Amygdala (tissue), 56 donors: ENCODE data around the gene VPS13D.

Experiments
- DNase-seq, 56 donors: peaks; one replicate each; lab custom pipeline; 2025; lab: John Stamatoyannopoulos, UW

Gene VPS13D

DNA sequence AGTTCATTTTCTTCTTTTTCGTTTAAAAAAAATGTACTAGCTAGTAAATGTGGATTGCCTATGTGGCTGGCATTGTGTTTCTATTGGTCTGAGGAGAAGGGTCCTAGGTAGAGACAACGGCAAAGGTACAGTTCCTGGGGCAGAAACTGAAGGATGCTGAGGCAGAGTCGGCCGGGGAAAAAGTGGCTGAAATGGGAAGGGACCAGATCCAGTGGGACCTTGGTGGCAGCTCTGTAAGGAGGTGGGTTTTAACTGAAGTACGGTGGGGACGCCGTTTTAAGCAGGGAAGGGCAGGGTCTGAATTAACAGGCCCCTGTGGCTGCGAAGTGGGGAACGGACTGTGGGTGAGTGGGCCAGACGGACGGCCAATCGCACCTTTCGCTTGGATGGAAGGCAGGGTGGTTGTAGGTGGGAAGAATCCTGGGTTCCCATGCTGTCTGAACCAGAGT is 420 bp upstream of the VPS13D start:
- DNase-seq, result peak in 1 of 56 donors; percentile 54

DNA sequence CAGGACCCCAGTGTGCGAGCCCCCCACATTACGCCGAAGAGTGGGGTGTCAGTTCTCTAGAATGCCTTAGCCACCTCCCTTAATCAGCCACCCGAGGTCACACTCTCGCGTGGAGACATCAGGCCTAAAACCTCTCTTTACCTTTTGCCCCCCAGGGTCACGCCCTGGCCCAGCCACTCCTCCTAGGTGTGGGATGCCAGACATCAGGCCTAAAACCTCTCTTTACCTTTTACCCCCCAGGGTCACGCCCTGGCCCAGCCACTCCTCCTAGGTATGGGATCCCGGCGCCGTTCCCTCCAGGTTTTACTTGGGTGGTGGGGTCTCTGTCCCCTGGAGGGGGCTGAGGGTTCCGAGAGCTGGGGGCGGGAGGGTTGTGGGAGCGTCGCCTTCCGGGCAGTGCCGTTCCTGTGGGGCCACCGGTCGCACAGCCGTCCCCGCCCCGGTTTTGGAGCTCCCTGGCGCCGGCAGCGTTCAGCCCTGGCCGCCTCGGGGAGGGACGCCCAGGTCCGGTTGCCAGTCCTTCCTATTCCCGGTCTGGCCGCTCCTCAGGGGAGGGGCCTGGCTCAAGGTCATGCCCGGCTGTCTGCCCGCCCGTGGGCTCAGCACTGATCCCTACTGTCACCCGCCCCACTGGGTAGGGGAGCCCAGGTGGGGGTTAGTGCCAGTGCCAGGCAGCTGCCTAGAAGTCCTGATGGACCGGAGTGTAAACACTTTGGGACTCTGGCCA is 882 bp downstream of the VPS13D start:
- DNase-seq, result peak in 29 of 56 donors; percentile 2 to 64 (median 14)

DNA sequence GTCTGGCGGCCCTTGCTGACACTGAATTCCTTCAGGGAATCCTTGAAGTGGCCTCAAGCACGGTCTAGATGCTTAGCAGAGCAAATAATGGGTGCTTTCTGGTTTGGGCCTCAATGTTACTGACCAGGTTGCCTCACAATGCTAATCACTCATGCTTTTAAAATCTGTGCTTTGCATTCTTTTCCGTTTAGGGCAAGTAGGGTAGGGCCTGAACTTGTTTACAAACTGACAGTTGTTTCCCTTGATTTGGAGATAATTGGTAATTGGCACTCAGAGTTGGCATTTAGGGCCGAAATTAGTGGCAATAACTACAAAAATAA is 1.4 kb downstream of the VPS13D start:
- DNase-seq, result no peak

DNA sequence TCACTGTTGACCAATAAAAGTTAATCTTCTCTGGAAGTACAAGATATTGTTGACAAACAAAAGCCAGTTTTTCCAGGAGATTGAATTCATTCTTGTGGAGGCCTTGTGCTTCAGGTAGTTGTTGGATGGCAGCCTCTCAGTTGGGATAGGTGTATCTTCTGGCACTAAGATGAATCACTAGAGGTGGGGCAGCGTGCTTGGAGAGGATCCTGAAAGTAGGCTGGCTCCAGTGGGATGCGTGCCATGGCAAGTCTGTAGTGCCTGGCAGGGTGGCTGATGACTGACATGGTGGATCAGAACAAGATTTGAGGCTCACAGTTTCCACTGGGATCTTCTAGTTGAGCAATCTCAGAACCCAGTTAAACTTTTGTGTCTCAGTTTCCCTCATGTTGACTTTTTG is 2.4 kb downstream of the VPS13D start:
- peak in 1 of 56 donors; percentile 0 for DNase-seq

DNA sequence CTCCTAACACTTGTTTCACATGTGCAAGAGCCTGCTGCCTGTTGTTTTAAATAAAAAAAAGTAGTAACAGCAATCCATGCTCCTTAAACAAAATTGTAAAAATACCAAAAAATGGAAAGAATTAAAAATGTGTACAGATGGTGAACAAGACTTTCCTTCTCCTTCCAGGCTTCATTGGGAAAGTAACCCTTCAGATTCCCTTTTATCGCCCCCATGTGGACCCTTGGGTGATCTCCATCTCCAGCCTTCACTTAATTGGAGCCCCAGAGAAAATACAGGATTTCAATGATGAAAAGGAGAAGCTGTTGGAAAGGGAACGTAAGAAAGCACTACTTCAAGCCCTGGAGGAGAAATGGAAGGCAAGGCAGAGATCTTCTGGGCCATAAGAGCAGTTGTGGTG is 14.2 kb downstream of the VPS13D start:
- DNase-seq, result no peak

DNA sequence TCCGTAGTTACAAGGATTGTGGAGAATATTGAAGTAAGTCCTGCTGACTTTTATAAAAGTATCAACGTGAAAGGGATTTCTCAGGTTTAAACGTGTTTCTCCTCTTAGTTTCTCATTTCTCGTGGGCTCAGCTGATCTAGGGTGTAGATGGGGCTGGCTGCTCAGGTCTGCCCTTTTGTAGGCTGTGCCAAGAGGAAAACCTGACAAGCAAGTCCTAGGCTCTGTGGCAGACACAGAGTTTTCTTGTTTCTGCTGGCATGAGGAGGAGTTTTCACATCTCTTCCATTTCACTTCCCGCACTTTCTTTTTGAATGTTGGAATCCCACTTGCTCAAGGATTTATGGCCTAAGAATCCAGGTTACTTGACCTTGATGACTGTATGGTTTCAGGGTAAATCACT is 14.8 kb downstream of the VPS13D start:
- no peak for DNase-seq

DNA sequence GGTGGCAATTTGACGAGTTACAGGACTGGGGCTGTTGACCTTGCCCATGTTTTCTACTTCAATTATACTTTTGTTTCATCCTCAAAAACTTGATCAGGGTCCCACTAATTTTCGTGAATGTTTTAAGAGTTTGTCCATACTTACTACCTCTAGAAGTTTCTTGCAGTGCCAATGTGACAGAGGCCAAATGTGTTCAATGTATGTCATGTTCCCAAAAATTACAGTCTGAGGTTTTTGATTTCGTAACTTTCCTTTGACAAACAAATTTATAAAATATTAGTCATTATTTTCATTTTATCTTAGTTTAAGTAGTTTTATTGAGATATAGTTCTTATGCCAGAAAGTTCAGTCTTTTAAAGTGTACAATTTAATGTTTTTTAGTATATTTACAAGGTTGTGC is 15.3 kb downstream of the VPS13D start:
- DNase-seq, result no peak

DNA sequence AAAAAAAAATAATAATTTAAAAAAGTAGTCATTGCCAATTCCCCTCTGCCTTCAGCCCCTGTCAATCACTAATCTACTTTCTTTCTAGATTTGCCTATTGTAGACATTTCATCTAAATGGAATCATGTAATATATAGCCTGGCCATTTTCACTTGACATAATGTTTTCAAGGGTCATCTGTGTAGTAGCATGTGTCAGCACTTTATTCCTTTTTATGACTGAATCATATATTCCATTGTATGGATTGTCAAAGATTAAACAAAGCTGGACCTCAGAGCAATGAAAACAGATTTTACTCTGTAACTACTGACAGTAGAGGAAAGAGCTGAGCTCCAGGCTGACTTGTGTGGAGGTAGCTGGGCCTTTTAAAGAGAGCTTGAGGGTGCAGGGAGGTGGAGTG is 15.9 kb downstream of the VPS13D start:
- no peak for DNase-seq

DNA sequence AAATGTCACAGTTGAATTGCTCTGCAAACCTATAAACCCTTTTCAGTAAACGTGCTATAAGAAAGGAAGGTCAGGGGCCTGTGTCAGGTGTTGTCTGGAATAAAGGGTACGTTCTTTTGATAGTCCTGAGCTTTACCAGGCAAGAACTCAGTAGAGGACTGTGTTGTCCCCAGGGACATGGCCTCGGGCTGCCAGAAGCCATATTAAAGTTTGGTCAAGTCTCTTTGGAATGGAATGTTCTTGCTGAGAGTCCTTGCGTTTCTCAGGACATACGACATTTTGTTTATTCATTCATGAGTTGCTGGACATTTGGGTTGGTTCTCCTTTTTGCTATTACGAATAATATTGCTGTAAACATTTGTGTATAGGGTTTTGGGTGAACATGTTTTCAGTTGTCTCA is 16.8 kb downstream of the VPS13D start:
- no peak for DNase-seq

DNA sequence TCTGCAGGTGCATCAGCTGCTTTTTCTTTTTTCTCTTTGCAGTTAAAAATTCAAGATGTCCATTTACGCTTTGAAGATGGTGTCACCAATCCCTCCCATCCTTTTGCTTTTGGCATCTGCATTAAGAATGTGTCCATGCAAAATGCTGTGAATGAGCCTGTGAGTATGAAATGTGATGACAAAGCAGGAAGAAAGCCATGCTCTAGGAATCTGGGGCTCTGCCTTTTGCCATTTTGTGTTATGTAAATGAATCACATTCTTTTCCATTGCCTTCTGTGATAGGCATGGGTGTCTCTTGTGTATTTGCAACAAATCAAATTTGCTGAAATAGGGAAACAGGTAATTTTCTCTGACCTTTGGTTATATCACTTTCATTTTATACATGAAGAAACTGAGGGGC is 19.4 kb downstream of the VPS13D start:
- DNase-seq, result no peak

DNA sequence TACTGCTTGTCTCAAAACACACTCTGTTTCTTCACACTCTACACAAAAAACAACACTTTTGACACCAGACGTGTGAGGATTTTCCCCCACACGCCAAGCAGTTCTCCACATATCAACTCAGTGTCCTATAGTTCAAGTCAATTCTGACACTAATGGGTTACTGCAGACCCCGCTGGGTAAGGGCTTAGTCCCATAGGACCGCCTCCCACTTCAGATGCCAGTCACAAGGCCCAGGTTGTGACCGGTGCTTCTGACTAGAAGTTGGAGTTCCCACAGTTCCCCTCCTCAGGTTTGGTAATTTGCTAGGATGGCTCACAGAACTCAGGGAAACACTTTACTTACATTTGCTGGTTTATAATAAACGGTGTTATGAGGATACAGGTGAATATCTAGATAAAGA is 19.9 kb downstream of the VPS13D start:
- DNase-seq, result no peak

DNA sequence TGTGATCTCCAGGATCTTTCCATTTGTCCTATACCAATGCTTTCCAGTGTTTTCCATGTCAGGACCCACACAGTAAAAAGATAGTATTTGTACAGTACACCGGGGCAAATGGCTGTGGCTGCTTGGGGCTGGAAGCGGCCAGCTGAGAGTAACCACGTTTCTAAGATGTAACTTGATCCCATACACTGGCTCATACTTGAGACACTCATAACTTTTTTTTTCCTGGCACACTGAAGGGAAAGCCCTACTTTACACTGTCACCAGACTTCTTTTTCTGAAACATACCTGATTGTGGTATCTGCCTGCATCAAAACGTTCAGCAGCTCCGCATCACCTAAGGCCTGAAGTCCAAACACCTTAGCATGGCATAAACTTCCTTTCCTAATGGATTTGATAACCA is 21.6 kb downstream of the VPS13D start:
- DNase-seq, result no peak

DNA sequence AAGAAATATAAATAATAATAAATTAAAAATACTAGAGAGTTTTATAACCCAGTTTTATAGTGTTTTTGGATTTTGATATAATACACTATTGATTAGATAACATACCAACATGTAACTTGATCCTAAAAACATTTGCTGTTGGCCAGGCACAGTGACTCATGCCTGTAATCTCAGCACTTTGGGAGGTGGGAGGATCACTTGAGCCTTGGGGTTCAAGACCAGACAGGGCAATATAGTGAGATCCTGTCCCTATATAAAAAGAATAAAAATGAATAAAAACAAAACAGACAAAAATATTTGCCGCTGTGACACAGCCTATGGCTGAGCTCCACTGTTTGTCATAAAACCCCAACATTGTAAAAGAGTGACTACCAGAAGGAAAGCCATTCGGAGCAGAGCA is 26.1 kb downstream of the VPS13D start:
- no peak for DNase-seq

DNA sequence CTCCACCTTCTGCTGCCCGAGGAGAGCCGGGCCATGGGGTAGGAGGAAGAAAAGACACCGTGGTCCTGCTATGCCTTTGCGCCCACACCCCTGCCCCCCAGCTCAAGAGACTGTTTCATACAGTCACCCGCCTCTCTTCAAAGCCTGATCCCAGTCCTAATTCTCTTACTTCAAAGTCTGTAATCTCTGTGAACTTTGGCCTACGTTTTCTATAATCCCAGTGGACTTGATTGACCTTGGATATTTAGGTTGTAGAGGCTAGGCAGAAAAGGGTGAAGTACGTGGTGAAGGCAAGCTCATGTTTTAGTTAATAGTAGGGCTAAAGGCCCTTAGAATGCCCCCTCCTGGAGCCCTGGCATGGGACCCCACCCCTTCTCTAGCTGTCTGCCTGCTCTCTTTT is 28.4 kb downstream of the VPS13D start:
- no peak for DNase-seq

DNA sequence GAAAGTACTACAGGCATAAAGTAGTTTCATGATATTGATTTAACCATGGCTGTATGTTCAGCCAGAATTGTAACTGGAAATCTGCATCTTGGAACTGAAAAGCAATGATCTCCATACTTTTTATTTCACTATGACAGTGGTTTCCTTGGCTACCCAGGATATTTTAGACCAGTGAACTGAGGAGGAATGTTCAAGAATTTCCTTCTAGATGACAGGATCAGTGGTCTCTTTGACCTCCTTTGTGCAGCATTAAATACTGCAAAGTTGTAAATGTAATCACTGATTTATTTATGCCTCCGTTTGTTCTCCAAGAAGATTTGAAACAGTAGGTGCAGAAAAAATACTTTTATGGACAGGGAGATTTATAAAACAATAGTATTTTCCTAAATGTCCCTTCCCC is 39.5 kb downstream of the VPS13D start:
- DNase-seq, result no peak

DNA sequence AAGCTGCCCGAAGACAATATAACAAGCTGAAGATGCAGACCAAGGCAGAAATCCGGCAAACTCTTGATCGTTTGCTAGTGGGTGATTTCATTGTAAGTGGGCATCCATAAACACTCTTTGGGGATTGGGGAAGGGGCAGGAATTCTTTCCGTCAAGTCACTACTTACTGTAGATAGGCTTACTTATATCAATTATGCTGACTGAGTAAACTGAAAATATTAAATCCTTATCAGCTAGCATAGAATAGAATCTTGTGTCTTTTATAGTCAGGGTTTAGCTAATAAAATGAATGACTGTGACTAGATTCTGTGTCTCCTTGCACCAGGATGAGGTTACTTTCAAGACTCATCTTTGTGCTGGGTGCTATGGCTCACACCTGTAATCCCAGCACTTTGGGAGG is 41.2 kb downstream of the VPS13D start:
- DNase-seq, result no peak

DNA sequence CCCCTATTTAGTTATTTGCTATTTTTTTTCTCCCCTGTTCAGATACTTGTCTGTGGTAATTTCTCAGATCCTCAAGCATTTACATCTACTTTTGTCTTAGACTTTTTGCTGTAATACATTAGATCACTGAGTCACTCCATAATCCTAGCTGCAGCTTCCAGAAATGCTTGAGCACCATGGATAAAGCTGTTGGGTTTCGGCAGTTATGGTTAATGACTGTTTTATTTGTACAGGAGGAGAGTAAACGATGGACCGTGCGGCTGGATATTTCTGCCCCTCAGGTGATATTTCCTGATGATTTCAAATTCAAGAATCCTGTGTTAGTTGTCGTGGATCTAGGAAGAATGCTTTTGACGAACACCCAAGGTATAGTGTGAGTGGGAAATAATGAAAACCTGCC is 42.9 kb downstream of the VPS13D start:
- no peak for DNase-seq

DNA sequence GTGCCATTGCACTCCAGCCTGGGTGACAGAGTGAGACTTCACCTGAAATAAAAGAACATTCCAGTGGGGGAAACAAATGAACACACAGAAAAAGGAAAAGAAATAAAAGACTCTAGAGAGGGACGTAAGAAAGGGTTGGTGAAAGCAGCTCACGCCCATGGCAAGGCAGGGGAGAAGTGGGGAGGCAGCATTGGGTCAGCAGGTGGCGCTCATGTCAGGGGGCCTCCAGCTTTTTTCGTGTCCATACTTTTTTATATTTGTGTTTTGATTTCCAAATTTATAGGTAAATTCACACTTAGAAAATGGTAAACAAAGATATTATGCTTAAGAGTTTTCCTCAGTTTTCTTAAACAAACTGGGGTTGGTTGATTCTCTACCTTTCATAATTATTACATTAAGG is 45.5 kb downstream of the VPS13D start:
- DNase-seq, result peak in 1 of 56 donors; percentile 4

DNA sequence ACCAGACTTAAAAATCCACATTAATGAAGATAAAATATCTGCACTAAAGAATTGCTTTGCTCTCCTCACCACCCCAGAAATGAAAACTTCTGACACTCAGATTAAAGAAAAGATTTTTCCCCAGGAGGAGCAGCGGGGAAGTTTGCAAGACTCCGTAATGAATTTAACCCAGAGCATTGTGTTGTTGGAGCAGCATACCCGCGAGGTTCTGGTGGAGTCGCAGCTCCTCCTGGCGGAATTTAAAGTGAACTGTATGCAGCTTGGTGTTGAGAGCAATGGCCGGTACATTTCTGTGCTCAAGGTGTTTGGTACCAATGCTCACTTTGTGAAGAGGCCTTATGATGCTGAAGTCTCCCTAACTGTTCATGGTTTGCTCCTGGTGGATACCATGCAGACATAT is 46.4 kb downstream of the VPS13D start:
- DNase-seq, result no peak

DNA sequence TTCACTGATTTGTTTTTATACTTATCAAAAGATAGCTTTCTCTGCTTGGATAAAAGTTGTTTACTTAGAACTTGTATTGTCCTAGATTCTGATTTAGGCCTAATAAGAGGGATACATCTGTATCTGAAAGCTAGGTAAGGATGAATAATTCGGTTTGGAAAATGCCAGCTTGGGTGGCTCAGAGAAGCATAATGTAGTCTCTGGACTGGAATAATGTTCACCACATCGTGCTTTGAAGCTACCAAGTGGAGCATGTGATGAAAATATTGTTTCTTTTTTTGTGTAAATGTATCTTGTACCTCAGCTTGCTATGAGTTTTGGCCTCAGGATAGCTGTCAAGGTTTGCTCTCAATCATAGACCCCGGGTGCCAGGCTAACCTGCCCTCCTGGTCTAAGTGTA is 49.2 kb downstream of the VPS13D start:
- DNase-seq, result no peak

DNA sequence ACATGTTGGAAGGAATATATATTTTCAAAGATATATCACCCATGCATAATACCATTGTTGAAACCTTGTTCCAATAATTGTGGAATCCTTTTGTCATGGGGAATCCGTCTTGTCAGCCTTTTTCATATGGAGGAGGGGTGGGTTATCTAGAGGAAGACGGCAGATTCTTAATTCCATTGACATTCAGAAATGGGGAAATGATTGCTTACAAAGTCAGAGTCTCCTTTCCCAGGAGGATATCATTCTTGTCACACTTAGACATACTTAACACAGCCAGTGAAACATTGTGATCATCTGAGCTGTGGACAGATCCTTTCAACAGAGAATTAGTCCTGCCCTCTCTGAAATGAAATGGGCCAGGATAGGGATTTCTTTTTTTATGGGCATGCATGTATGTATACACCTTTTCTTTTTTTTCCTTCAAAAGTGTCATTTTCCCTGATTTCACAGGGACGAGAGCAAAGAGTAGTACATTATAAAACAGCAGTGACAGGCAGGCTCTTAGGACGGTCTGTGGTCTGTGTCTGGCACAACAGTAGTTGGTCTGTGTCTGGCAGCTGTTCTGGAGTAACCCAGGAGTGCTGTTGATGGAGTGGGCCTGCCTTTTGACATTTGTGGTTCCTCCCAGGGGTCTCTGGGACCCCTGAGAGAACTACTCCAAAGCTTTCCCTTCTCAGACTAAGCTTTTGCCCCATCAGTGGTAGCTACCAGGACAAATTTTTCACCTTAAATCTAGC is 50.1 kb downstream of the VPS13D start:
- no peak for DNase-seq

DNA sequence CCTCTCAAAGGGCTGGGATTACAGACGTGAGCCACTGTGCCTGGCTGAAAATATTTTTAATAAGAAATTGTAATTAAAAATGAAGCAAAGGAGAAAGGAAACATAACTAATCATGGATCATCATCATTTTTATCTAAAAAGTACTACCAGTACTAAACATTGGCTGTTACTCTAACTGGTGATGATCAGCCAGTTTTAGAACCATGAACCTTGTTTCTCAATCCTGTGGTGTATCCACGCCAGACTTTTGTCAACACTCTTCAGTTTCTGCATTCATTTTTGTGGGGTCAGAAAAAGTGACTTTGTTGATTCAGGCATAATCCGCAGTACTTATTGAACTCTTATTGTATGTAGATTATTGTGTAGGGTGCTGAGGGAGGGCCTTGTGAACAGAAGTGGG is 52.3 kb downstream of the VPS13D start:
- DNase-seq, result no peak

DNA sequence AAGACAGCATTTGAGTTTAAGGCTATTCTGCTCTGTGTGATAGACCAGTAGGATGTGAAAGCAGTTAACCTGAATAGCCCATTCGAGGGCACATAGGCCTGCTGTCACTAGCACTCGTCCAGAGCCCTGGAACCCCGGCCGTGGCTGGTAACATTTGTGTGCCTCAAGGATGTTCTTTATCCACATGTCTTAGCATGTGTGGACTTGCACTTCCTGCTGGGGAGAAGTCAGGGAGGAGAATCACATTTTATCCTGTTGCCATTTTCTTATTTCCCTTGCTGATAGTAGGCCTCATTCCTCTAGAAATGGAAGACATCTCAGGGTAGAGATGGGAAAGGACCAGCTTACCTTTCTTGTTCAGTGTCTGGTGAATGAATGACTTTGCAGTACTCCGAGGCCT is 54.7 kb downstream of the VPS13D start:
- DNase-seq, result no peak
